Measurements from ENCODE around the gene PLCL1.

GRCh38 chr2:198177040-198177439 is 372.6 kb downstream of the PLCL1 start:
- TF ChIP-seq, protein P1, sequence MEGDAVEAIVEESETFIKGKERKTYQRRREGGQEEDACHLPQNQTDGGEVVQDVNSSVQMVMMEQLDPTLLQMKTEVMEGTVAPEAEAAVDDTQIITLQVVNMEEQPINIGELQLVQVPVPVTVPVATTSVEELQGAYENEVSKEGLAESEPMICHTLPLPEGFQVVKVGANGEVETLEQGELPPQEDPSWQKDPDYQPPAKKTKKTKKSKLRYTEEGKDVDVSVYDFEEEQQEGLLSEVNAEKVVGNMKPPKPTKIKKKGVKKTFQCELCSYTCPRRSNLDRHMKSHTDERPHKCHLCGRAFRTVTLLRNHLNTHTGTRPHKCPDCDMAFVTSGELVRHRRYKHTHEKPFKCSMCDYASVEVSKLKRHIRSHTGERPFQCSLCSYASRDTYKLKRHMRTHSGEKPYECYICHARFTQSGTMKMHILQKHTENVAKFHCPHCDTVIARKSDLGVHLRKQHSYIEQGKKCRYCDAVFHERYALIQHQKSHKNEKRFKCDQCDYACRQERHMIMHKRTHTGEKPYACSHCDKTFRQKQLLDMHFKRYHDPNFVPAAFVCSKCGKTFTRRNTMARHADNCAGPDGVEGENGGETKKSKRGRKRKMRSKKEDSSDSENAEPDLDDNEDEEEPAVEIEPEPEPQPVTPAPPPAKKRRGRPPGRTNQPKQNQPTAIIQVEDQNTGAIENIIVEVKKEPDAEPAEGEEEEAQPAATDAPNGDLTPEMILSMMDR (IDR thresholded peaks at IDR 0.05), result no peak
- no peak for TF ChIP-seq POLR2A (IDR thresholded peaks at IDR 0.05)

All from prostate gland (tissue), 2 donors.